GM19438 (cell line): Measurements from ENCODE around the gene SULT2B1.
"Not testable (repeated sequence)": the region's sequence is repeated elsewhere in the genome, so short reads cannot be mapped to it uniquely, and the experiment has no call there.

ENCODE experiments used
- ATAC-seq: cut with Tn5 transposase; IDR thresholded peaks from one replicate; pipeline ENCODE4 v1.9.1; 2021; ENCODE audit warnings: low read depth; ENCODE audit not compliant: unreplicated experiment

Gene SULT2B1

GRCh38 chr19:48524732-48525131, 27.2 kb upstream of the SULT2B1 start:
- ATAC-seq, result no peak

GRCh38 chr19:48529156-48529555, 22.8 kb upstream of the SULT2B1 start:
- ATAC-seq, result no peak

- no peak for ATAC-seq
Observed at GRCh38 chr19:48530066-48530720, 21.8 kb upstream of the SULT2B1 start.

GRCh38 chr19:48530770-48531169, 21.2 kb upstream of the SULT2B1 start:
- no peak for ATAC-seq

- no peak for ATAC-seq
Observed at GRCh38 chr19:48533770-48534169, 18.2 kb upstream of the SULT2B1 start.

- no peak for ATAC-seq
Observed at GRCh38 chr19:48537541-48537940, 14.4 kb upstream of the SULT2B1 start.

GRCh38 chr19:48538057-48538456, 13.9 kb upstream of the SULT2B1 start:
- ATAC-seq, result not testable (repeated sequence)

- no peak for ATAC-seq
Observed at GRCh38 chr19:48539503-48540096, 12.4 kb upstream of the SULT2B1 start.

- no peak for ATAC-seq
Observed at GRCh38 chr19:48540110-48540509, 11.9 kb upstream of the SULT2B1 start.

- ATAC-seq, result no peak
Observed at GRCh38 chr19:48541813-48542212, 10.2 kb upstream of the SULT2B1 start.

- ATAC-seq, result no peak
Observed at GRCh38 chr19:48543121-48543710, 8.8 kb upstream of the SULT2B1 start.

GRCh38 chr19:48544856-48545750, 6.9 kb upstream of the SULT2B1 start:
- ATAC-seq, result no peak

- no peak for ATAC-seq
Observed at GRCh38 chr19:48547722-48548121, 4.2 kb upstream of the SULT2B1 start.

- no peak for ATAC-seq
Observed at GRCh38 chr19:48548253-48548911, 3.6 kb upstream of the SULT2B1 start.

GRCh38 chr19:48549380-48549779, 2.6 kb upstream of the SULT2B1 start:
- no peak for ATAC-seq

- no peak for ATAC-seq
Observed at GRCh38 chr19:48552406-48553322, 692 bp downstream of the SULT2B1 start.

GRCh38 chr19:48553676-48554384, 1.9 kb downstream of the SULT2B1 start:
- ATAC-seq, result no peak

GRCh38 chr19:48554385-48555091, 2.6 kb downstream of the SULT2B1 start:
- no peak for ATAC-seq
